Measurements from ENCODE around the gene CPTP. TPM values are rescaled to one million over a fixed set of nuclear protein-coding genes. Genes with fewer than 3 reads are reported as not detected.

Gene CPTP
- total and polyA plus RNA-seq, 8 donors, result 6.6 to 226 (median 22.8) TPM

DNA sequence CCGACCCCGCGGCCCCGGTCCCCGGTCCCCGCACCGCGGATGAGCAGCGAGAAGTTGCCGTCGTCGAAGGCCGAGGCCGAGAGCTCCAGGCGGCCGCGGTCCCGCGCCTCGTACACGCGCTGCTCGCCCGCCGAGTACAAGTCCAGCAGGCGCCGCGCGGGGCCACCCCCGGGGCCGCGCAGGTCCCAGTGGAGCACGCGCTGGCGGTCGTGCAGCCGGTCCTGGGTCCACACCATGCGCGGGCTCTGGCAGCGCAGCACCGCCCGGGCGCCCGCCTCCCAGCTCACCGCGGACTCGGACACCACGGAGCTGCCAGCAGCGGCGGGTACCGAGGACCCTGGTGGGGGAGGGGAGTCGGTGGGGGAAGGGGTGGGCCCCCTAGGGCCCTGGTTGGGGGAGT is 30.8 kb downstream of the CPTP start:
- Histone ChIP-seq H3K27me3 (peaks cover 0 to 91% (median 50%) of the 10 kb centered on the region in 3 donors), H3K4me1 (peaks cover 69 to 91% (median 84%) of the 10 kb centered on the region in 4 donors), H3K36me3 (peaks cover 0 to 23% (median 8%) of the 10 kb centered on the region in 4 donors), H3K27ac (peak overlapping the region in 4 of 5 donors; percentile 84 to 89 (median 86)), H3K9me3 (no peaks in the 10 kb centered on the region), H3K4me3 (peak overlapping the region; percentile 25 to 47 (median 32))
- 0 to 20% (median 3%) methylated on average over 1 to 52 of the region's 52 CpGs for WGBS, 5 donors
- peak; percentile 58 to 88 for DNase-seq
- intact Hi-C loops (cut with DNase I; ENCODE audit: low total_unique reads), result no loop called here
- TF ChIP-seq POLR2AphosphoS5 (IDR thresholded peaks at IDR 0.05) (no peak), POLR2A (IDR thresholded peaks at IDR 0.05) (no peak), EP300 (IDR thresholded peaks at IDR 0.05) (no peak)
- TF ChIP-seq, protein P1, sequence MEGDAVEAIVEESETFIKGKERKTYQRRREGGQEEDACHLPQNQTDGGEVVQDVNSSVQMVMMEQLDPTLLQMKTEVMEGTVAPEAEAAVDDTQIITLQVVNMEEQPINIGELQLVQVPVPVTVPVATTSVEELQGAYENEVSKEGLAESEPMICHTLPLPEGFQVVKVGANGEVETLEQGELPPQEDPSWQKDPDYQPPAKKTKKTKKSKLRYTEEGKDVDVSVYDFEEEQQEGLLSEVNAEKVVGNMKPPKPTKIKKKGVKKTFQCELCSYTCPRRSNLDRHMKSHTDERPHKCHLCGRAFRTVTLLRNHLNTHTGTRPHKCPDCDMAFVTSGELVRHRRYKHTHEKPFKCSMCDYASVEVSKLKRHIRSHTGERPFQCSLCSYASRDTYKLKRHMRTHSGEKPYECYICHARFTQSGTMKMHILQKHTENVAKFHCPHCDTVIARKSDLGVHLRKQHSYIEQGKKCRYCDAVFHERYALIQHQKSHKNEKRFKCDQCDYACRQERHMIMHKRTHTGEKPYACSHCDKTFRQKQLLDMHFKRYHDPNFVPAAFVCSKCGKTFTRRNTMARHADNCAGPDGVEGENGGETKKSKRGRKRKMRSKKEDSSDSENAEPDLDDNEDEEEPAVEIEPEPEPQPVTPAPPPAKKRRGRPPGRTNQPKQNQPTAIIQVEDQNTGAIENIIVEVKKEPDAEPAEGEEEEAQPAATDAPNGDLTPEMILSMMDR (IDR thresholded peaks at IDR 0.05), result no peak

DNA sequence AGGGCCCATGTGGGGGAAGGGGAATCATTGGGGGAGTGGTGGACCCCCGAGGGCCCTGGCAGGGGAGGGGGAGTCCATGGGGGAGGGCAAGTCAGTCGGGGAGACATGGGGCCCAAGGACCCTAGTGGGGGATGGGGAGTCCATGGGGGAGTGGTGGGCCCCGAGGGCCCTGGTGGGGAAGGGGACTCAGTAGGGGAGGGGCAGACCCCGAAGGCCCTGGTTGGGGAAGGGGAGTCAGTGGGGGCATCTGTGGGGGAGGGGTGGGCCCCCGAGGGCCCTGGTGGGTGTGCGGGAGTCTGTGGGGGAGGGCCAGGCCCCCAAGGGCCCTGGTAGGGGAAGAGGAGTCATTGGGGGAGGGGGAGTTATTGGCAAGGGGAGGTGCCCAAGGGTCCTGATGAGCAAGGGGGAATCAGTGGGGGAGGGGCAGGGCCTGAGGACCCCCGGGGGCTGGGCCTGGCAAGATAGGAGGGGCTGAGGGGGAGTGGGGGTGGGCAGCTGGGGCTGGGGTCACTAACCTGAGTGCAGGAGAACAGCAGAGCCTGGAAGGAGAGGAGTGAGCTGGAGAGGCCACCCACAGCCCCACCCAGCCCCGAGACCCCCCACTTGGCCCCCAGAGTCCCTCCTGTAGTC is 31.7 kb downstream of the CPTP start:
- no peak for DNase-seq
- no peaks in the 10 kb centered on the region for H3K9me3 ChIP-seq
- WGBS, 5 donors, result 37 to 52% (median 43%) methylated on average over 6 to 8 of the region's 8 CpGs
- H3K27ac ChIP-seq, result peak overlapping the region; percentile 1 to 89 (median 85)
- intact Hi-C loops (cut with DNase I; ENCODE audit: low total_unique reads), result no loop called here
- H3K27me3 ChIP-seq, result peaks cover 0 to 92% (median 50%) of the 10 kb centered on the region in 3 donors
- peaks cover 68 to 99% (median 89%) of the 10 kb centered on the region in 4 donors for H3K4me1 ChIP-seq
- TF ChIP-seq EP300 (IDR thresholded peaks at IDR 0.05), result no peak
- no peak for TF ChIP-seq POLR2AphosphoS5 (IDR thresholded peaks at IDR 0.05)
- TF ChIP-seq, protein P1 (IDR thresholded peaks at IDR 0.05), result no peak
- TF ChIP-seq POLR2A (IDR thresholded peaks at IDR 0.05), result no peak
- peak overlapping the region; percentile 46 to 52 (median 50) for H3K4me3 ChIP-seq
- H3K36me3 ChIP-seq, result peaks cover 0 to 23% (median 8%) of the 10 kb centered on the region in 4 donors

DNA sequence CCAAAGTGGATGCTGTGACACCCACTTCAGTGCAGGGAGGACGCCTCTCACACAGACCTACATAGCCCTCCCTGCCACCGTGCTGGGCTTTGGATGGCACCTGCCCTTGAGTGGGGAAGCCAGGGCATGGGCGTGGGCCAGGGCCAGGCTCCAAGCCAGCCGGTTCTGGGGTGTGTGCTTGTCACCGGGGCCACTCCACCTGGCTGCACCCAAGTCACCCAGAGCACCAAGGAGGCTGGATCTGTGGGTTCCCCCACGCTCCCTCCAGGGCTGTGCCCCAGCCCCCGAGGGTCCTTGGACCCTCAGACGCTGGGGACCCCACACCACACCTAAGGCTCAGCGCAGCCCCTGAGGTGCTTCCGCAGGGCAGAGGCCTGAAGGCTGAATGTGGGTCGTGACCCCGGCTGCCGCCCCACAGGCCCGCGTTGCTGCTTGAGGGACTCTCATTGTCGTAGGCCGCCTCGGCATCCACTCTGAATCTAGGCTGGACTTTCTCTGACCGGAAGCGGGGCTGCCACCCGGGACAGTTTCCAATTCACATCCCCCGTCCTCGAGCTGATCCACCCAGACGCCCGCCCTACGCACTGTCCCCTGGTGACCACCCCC is 32.3 kb downstream of the CPTP start:
- intact Hi-C loops (cut with DNase I; ENCODE audit: low total_unique reads), result no loop called here
- peak overlapping the region; percentile 1 to 89 (median 85) for H3K27ac ChIP-seq
- H3K36me3 ChIP-seq, result peaks cover 0 to 23% (median 8%) of the 10 kb centered on the region in 4 donors
- TF ChIP-seq POLR2AphosphoS5 (IDR thresholded peaks at IDR 0.05), result peak in 1 of 3 donors; percentile 9
- TF ChIP-seq EP300 (IDR thresholded peaks at IDR 0.05), result no peak
- 40 to 49% (median 45%) methylated on average over 16 to 26 of the region's 26 CpGs for WGBS, 5 donors
- peak overlapping the region; percentile 46 to 52 (median 50) for H3K4me3 ChIP-seq
- H3K4me1 ChIP-seq, result peaks cover 63 to 98% (median 88%) of the 10 kb centered on the region in 4 donors
- H3K27me3 ChIP-seq, result peaks cover 0 to 87% (median 50%) of the 10 kb centered on the region in 3 donors
- peak; percentile 42 to 73 for DNase-seq
- H3K9me3 ChIP-seq, result no peaks in the 10 kb centered on the region

DNA sequence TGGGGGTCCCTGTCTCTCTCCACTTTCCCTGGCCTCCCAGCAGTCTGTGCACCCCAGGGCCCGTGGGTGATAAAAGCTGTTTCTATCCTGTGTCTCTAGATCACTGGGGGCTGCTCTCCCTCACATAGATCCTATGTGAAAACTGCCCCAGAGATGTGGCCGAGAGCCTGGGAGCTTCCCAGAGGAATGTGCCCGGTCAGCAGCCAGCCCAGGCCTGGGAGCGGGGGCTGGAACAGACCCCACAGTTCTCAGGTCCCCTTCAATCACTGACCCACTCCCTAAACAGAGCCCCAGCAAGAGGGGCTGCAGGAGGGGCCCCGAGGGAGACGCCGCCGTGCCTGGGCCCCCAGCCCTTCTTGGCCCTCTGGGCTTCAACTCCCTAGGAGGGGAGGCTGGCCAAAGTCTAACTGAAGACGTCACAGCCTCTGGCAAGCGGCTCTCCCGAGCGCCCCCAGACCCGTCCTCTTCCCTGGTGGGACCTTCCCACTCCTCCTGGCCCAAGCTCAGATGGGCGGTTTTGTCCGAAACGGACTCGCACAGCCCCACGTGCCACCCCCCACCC is 33.4 kb downstream of the CPTP start:
- no peak for DNase-seq
- WGBS, 5 donors, result 9 to 21% (median 14%) methylated on average over 13 to 18 of the region's 18 CpGs
- TF ChIP-seq, protein P1 (IDR thresholded peaks at IDR 0.05), result no peak
- no peak for TF ChIP-seq EP300 (IDR thresholded peaks at IDR 0.05)
- no peak for TF ChIP-seq POLR2AphosphoS5 (IDR thresholded peaks at IDR 0.05)
- TF ChIP-seq POLR2A (IDR thresholded peaks at IDR 0.05), result no peak
- Histone ChIP-seq H3K27ac (peak overlapping the region; percentile 77 to 89 (median 85)), H3K4me1 (peaks cover 61 to 90% (median 79%) of the 10 kb centered on the region in 4 donors), H3K9me3 (no peaks in the 10 kb centered on the region), H3K27me3 (peaks cover 0 to 77% (median 46%) of the 10 kb centered on the region in 3 donors), H3K4me3 (peak overlapping the region; percentile 46 to 52 (median 50)), H3K36me3 (peaks cover 0 to 20% (median 8%) of the 10 kb centered on the region in 4 donors)
- intact Hi-C loops (cut with DNase I; ENCODE audit: low total_unique reads), result no loop called here
